ENCODE data around the gene DPP10.

DNA sequence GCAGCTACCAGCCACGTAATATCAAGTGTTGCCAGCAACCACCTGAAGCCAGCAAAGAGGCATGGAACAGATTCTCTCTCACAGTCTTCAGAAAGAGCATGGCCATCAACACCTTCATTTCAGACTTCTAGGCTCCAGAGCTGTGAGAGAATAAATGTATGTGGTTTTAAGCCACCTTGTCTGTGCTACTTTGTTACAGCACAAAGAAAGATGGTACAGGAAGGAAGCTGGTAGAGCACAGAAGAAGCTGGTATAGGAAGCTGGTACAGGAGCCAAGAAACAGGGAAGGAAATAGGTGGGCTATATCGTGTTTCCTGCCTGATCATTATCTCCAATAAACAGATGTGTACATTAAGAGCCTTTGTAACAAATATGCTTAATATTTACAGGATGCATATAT lies 217.4 kb downstream of the DPP10 start:
- TF ChIP-seq POLR2AphosphoS5 (IDR thresholded peaks at IDR 0.05; ENCODE audit: low read depth, low read length), result no peak
- no peak for TF ChIP-seq TAF1 (IDR thresholded peaks at IDR 0.05; ENCODE audit: borderline replicate concordance, insufficient read depth, low read length)
- TF ChIP-seq FOXP2 (optimal IDR thresholded peaks at IDR 0.05; ENCODE audit: borderline replicate concordance, extremely low read depth, extremely low read length, insufficient read depth), result no peak
